Right kidney (tissue), 1 donor: ENCODE data around the gene ATP9A.
"Not testable (repeated sequence)": the region's sequence is repeated elsewhere in the genome, so short reads cannot be mapped to it uniquely, and the experiment has no call there.

Source experiments
- DNase-seq: peaks from one replicate; pipeline ENCODE4 v3.0.0-alpha.2; 2016

Gene ATP9A

GRCh38 chr20:51691703-51692102 lies 76.5 kb downstream of the ATP9A start:
- no peak for DNase-seq

GRCh38 chr20:51688600-51689244 lies 79.5 kb downstream of the ATP9A start:
- no peak for DNase-seq

GRCh38 chr20:51687630-51688029 lies 80.6 kb downstream of the ATP9A start:
- DNase-seq: no peak

GRCh38 chr20:51687108-51687507 lies 81.1 kb downstream of the ATP9A start:
- DNase-seq: no peak

- DNase-seq: not testable (repeated sequence)
Observed at GRCh38 chr20:51685494-51685893, 82.7 kb downstream of the ATP9A start.

- DNase-seq: no peak
Observed at GRCh38 chr20:51680067-51680749, 88.0 kb downstream of the ATP9A start.

GRCh38 chr20:51679254-51679921 lies 88.8 kb downstream of the ATP9A start:
- no peak for DNase-seq

- DNase-seq: peak; percentile 34
Observed at GRCh38 chr20:51678026-51678697, 90.0 kb downstream of the ATP9A start.

- DNase-seq: no peak
Observed at GRCh38 chr20:51668947-51669346, 99.2 kb downstream of the ATP9A start.

GRCh38 chr20:51668515-51668914 lies 99.7 kb downstream of the ATP9A start:
- DNase-seq: no peak

- no peak for DNase-seq
Observed at GRCh38 chr20:51667491-51667890, 100.7 kb downstream of the ATP9A start.

- DNase-seq: no peak
Observed at GRCh38 chr20:51667002-51667408, 101.2 kb downstream of the ATP9A start.

GRCh38 chr20:51666126-51666525 lies 102.1 kb downstream of the ATP9A start:
- DNase-seq: no peak

- no peak for DNase-seq
Observed at GRCh38 chr20:51665543-51666118, 102.6 kb downstream of the ATP9A start.

- DNase-seq: no peak
Observed at GRCh38 chr20:51661609-51662178, 106.5 kb downstream of the ATP9A start.

GRCh38 chr20:51660672-51661608 lies 107.2 kb downstream of the ATP9A start:
- no peak for DNase-seq

GRCh38 chr20:51659491-51660050 lies 108.6 kb downstream of the ATP9A start:
- DNase-seq: no peak

- no peak for DNase-seq
Observed at GRCh38 chr20:51656726-51657260, 111.4 kb downstream of the ATP9A start.

- not testable (repeated sequence) for DNase-seq
Observed at GRCh38 chr20:51656089-51656488, 112.1 kb downstream of the ATP9A start.

- no peak for DNase-seq
Observed at GRCh38 chr20:51654495-51654894, 113.7 kb downstream of the ATP9A start.
